DND-41 (cell line): ENCODE measurements around the gene COPS4.

Source experiments
- EZH2 ChIP-seq: IDR thresholded peaks from 3 replicates; pipeline ENCODE4 v1.6.1; 2012; ENCODE audit warnings: borderline replicate concordance, low read depth, mild to moderate bottlenecking, moderate library complexity, low read length, inconsistent platforms; ENCODE audit not compliant: severe bottlenecking
- TF ChIP-seq, protein P1 (sequence below): IDR thresholded peaks from 2 replicates; pipeline ENCODE4 v1.5.1; 2012; ENCODE audit warnings: borderline replicate concordance, low read length, moderate library complexity, mild to moderate bottlenecking; ENCODE audit not compliant: poor library complexity, severe bottlenecking; ENCODE audit errors: extremely low read depth

DNA sequence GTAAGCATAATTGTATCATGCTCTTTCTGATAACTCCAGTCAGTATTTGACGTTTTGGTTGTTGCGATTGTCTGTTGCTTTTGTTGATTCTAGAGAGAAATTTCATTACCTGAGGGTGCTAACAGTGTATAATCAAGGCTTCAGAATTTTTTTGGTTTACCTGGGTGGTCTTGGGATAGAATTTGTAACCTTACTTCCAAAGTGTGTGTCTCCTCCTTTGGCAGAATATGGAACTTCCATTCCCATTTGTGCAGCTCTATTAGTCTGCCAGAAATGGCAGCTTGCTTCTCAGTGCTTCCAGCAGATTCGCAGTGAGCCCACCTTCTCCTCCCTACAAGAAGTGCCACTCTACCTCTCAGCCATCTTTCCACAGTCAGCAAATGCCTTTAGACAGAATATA lies 5.3 kb downstream of the COPS4 start:
- TF ChIP-seq, protein P1, sequence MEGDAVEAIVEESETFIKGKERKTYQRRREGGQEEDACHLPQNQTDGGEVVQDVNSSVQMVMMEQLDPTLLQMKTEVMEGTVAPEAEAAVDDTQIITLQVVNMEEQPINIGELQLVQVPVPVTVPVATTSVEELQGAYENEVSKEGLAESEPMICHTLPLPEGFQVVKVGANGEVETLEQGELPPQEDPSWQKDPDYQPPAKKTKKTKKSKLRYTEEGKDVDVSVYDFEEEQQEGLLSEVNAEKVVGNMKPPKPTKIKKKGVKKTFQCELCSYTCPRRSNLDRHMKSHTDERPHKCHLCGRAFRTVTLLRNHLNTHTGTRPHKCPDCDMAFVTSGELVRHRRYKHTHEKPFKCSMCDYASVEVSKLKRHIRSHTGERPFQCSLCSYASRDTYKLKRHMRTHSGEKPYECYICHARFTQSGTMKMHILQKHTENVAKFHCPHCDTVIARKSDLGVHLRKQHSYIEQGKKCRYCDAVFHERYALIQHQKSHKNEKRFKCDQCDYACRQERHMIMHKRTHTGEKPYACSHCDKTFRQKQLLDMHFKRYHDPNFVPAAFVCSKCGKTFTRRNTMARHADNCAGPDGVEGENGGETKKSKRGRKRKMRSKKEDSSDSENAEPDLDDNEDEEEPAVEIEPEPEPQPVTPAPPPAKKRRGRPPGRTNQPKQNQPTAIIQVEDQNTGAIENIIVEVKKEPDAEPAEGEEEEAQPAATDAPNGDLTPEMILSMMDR = no peak
- TF ChIP-seq EZH2 = no peak
